ENCODE results near the gene ENTPD3.
A peak's percentile ranks its signal among the peaks of the same experiment; 100 is the strongest.
"Not testable (repeated sequence)": the region's sequence is repeated elsewhere in the genome, so short reads cannot be mapped to it uniquely, and the experiment has no call there.

The ENTPD3 gene

DNA sequence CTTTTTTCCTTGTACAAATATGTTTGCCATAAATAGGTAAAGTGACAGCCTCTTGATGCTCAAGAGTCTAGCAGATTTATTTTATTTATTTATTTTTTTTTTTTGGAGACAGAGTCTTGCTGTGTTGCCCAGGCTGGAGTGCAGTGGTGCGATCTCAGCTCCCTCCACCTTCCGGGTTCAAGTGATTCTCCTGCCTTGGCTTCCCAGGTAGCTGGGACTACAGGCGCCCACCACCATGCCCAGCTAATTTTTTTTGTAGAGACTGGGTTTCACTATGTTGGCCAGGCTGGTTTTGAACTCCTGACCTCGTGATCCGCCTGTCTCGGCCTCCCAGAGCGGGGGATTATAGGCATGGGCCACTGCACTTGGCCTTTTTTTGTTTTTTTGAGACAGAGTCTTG is 75.9 kb downstream of the ENTPD3 start:
- DNase-seq (ENCODE audit: low spot score) = not testable (repeated sequence)

DNA sequence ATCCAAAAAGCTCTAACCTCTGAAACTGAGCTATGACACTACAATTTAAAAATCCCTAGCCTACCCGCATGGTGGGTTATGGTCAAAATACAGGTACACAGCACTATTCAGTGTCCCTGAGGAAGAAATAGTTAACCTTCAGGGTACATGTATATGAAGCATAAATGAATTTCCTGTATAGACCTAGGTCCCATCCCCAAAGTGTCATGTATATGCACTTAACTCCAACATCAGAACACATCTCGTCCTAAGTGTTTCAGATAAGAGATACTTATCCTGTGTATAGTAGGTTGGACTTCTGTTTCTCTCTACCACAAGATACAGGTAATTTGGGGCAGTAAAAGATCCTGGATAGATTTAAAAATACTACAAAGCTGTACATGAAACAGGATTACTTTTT is 76.6 kb downstream of the ENTPD3 start:
- DNase-seq (ENCODE audit: low spot score) = no peak

DNA sequence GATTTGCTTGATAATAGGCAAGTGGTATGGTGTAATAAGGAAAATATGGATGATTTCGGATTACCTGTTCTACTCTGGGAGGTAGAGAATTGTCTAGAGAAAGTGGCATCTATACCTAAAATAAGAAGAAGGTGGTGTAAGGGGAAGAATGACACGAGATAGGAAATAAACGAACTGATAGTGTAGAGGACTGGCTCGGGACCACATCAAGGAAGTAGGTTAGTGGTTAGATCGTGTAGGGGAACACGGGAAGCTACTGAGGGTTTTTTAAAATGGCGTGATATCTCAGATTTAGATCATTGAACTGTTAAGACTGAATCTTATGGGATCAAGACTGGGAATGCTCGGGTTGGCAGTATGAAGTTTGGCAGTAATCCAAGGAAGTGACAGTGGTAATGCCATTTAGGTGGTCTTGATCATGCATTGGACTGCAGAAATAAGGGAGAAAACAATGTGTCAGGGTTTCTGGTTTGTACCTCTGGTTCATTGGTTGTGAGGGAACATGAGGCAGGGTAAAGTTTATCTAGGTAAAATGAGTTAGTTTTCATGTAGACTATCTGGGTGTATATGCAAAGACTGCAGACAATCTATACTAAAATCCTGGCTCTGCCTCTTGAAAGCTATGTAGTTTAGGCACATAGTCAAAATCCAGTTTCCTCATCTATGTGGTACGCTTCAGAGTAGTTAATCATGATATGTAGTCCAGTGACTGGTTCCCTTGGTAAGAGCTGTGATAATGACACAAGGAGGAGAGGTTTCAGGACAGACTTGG is 77.5 kb downstream of the ENTPD3 start:
- DNase-seq (ENCODE audit: low spot score) = no peak

DNA sequence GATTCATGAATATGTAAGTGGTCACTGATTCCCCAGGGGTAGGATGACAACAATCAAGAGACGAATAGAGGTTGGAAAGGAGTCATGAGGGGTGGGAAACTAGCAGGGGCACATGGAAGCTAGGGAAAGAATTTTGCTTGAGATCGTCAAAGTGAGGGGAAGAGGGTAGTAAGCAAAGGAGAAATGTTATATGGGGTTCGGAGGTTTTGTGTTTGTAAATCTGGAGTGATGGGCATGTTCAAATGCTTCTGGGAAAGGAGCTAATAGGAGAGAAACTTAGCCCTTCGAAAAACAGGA is 78.1 kb downstream of the ENTPD3 start:
- DNase-seq (ENCODE audit: low spot score) = no peak

DNA sequence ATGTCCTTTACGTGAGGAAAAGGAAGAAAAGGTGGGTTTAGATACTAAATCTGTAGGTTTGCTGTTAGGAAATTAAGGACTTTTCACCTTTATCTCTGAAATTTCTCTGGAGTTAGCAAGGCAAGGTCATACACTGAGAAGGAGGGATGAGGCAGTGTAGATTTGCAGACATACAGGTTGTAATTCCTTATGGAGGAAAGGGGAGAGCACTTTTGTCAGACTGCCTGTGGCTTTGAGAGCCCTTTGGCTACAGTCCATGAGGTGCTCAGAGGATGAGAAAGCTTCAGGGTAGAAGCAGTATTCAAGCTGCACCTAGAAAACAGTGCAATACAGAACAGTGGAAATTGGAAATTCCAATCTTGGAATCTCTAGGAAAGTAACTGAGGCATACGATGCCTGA is 78.5 kb downstream of the ENTPD3 start:
- no peak for DNase-seq (ENCODE audit: low spot score)

DNA sequence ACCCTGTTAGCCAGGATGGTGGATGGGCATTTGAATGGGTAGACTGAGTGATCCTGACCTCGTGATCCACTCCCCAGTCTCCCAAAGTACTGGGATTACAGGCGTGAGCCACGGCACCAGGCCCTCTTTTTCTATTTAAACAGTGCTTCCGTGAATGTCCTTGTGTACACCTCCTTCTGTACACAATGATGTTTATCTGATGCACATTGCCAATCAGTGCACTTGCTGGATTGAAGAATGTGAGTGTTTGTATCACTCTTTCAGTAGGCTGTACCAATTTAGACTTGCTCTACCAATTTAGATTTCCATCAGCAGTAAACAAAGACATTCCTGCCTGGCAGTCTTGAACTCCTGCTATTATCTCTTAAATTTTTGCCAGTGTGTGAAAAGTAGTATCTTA is 81.0 kb downstream of the ENTPD3 start:
- DNase-seq (ENCODE audit: low spot score) = no peak

DNA sequence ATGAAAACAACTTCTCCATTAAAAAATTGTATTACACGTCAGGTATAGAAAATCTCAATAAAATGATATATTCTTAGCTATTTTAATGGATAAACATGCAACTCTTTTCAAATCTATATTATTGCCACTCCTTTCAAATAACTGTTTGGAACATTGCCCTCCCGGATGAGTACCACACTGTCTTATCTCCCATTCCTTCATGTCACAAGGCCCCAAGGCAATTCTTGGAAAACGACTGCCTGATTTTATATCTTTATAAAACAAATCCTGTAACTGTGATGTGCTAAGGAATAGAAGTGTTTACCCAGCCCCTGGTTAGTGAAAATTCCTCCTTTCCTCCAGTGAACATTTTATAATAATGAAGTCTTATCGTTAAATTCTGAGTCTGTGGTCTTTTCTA is 83.7 kb downstream of the ENTPD3 start:
- DNase-seq (ENCODE audit: low spot score) = no peak

DNA sequence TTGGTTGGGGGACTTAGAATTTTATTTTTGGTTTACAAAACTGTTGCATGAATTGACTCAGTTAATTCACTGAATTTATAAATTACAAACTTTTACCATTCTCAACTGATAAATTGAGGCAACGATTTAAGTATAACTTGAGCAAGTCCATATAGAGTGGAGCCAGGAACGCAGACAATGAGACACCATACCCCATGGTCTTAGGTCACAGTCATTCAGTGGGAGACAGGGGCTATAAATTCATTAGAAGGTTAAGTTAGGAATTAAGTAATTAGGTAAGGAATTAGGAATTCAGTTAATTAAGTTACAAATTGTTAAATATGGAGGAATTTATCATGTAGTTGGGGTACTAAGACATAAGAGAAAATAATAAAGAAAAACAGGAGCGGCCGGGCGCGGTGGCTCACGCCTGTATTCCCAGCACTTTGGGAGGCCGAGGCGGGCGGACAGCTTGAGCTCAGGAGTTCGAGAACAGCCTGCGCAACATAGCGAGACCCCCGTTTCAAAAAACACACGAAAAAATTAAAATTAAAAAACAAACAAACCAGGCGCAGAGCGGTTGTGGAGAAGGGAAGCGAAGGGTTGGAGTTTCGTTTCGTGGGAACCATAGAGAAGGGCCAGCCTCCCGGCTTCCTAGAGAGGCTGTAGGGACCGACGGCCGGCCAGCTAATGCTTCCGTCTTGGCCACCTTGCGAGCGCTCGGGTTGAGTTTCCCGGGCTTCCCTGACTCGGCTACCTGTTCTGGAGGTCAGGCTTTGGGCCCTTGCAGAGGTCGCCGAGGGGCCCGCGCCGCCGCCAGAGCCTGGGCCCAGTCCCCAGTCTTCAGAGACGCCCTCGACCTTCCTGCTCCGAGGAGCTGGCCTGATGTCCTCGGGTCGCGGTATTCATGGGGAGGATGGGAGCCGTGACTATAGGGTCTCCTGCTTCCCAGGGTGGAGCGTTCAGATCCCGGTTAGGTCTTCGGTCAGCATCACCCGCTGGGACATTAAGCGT is 89.8 kb downstream of the ENTPD3 start, which contains the start of gene ZNF619:
TSS of gene ZNF619 (plus strand) at position 645 of the 993 bp plus-strand sequence. CDS start 858 bp downstream, outside the sequence.
- peak; percentile 84 for DNase-seq (ENCODE audit: low spot score)

DNA sequence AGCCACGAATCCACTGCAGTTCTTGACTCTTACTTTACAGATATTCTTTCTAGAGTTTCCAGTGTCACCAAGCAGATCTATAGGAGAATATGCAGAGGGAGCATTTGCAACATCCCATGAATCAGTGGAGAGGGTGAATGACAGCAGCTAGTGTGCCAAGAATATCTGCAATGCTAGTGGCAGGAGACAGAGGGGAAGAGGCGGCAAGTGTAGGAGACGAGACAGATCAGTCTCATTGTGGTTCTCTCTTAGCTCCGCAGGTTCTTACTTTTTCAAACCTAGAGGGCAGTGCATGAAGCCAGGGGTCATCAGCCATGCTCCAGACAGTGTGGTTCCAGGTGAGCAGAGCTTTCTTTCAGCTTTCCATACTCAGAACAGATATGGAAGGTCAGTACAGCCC is 90.7 kb downstream of the ENTPD3 start:
- no peak for DNase-seq (ENCODE audit: low spot score)

Measured in AG08396 (cell line).